KMS-11 (cell line): ENCODE data around the gene GRK5.

Source experiments
- H2AFZ ChIP-seq: fragments of 200-600 bp; sonication (generic); 2 replicates; pipeline ENCODE4 v1.6.1; 2016; ENCODE audit warnings: antibody characterized with exemption, mixed run types, low read depth
- H3K27ac ChIP-seq: fragments of 200-600 bp; sonication (generic); 2 replicates; pipeline ENCODE4 v1.6.1; 2016; ENCODE audit warnings: mild to moderate bottlenecking, mixed run types
- H3K27me3 ChIP-seq: fragments of 200-600 bp; sonication (generic); 2 replicates; pipeline ENCODE4 v1.6.1; 2017; ENCODE audit warnings: mild to moderate bottlenecking, low read depth, mixed run types, moderate library complexity; ENCODE audit not compliant: insufficient read depth
- H3K36me3 ChIP-seq: fragments of 200-600 bp; sonication (generic); 2 replicates; pipeline ENCODE4 v1.6.1; 2017; ENCODE audit warnings: mild to moderate bottlenecking, mixed run types; ENCODE audit not compliant: insufficient read depth
- H3K4me1 ChIP-seq: fragments of 200-600 bp; sonication (generic); 2 replicates; pipeline ENCODE4 v1.6.1; 2016; ENCODE audit warnings: mild to moderate bottlenecking, low read depth, mixed run types; ENCODE audit not compliant: poor library complexity, severe bottlenecking
- H3K4me2 ChIP-seq: fragments of 200-600 bp; sonication (generic); 2 replicates; pipeline ENCODE4 v1.7.0; 2016; ENCODE audit warnings: mild to moderate bottlenecking, mixed run types
- H3K4me3 ChIP-seq: fragments of 200-600 bp; sonication (generic); IDR thresholded peaks from 2 replicates; pipeline ENCODE4 v1.6.1; 2017; ENCODE audit warnings: low read depth, low read length, mixed read lengths; ENCODE audit not compliant: insufficient read depth
- H3K79me2 ChIP-seq: fragments of 200-600 bp; sonication (generic); 2 replicates; pipeline ENCODE4 v1.6.1; 2016; ENCODE audit warnings: low read depth, mixed run types; ENCODE audit not compliant: insufficient read depth
- H3K9ac ChIP-seq: fragments of 200-600 bp; sonication (generic); 2 replicates; pipeline ENCODE4 v1.6.1; 2016; ENCODE audit warnings: mild to moderate bottlenecking, mixed run types
- H4K20me1 ChIP-seq: fragments of 200-600 bp; sonication (generic); 2 replicates; pipeline ENCODE4 v1.6.1; 2016; ENCODE audit warnings: mild to moderate bottlenecking, mixed run types; ENCODE audit not compliant: insufficient read depth
- TF ChIP-seq, protein P1 (sequence below): fragments of 200-600 bp; sonication (generic); conservative IDR thresholded peaks from 2 replicates; pipeline ENCODE4 v1.6.1; 2017; ENCODE audit warnings: low read depth, mild to moderate bottlenecking, antibody characterized with exemption, low read length, moderate library complexity, mixed read lengths

Gene GRK5

GRCh38 chr10:119383174-119383856 is 175.9 kb downstream of the GRK5 start:
- Histone ChIP-seq H3K79me2 (no peaks in the 10 kb centered on the region), H3K36me3 (no peaks in the 10 kb centered on the region), H2AFZ (no peak overlapping the region), H3K4me1 (no peaks in the 10 kb centered on the region), H3K27ac (no peak overlapping the region), H3K27me3 (no peaks in the 10 kb centered on the region), H3K4me2 (no peak overlapping the region), H4K20me1 (no peaks in the 10 kb centered on the region), H3K9ac (no peak overlapping the region), H3K4me3 (no peak overlapping the region)
- TF ChIP-seq, protein P1, sequence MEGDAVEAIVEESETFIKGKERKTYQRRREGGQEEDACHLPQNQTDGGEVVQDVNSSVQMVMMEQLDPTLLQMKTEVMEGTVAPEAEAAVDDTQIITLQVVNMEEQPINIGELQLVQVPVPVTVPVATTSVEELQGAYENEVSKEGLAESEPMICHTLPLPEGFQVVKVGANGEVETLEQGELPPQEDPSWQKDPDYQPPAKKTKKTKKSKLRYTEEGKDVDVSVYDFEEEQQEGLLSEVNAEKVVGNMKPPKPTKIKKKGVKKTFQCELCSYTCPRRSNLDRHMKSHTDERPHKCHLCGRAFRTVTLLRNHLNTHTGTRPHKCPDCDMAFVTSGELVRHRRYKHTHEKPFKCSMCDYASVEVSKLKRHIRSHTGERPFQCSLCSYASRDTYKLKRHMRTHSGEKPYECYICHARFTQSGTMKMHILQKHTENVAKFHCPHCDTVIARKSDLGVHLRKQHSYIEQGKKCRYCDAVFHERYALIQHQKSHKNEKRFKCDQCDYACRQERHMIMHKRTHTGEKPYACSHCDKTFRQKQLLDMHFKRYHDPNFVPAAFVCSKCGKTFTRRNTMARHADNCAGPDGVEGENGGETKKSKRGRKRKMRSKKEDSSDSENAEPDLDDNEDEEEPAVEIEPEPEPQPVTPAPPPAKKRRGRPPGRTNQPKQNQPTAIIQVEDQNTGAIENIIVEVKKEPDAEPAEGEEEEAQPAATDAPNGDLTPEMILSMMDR, result no peak

- Histone ChIP-seq H3K27ac (no peak overlapping the region), H3K4me2 (no peak overlapping the region), H3K27me3 (no peaks in the 10 kb centered on the region), H3K4me1 (no peaks in the 10 kb centered on the region), H4K20me1 (no peaks in the 10 kb centered on the region), H3K9ac (no peak overlapping the region), H2AFZ (no peak overlapping the region), H3K36me3 (no peaks in the 10 kb centered on the region), H3K79me2 (no peaks in the 10 kb centered on the region), H3K4me3 (no peak overlapping the region)
- TF ChIP-seq, protein P1, result no peak
Measured at GRCh38 chr10:119384127-119384526, 176.8 kb downstream of the GRK5 start.

GRCh38 chr10:119386666-119387065 is 179.3 kb downstream of the GRK5 start:
- no peaks in the 10 kb centered on the region for H3K79me2 ChIP-seq
- H3K36me3 ChIP-seq, result no peaks in the 10 kb centered on the region
- H3K4me3 ChIP-seq, result no peak overlapping the region
- no peaks in the 10 kb centered on the region for H3K27me3 ChIP-seq
- no peaks in the 10 kb centered on the region for H4K20me1 ChIP-seq
- H3K4me1 ChIP-seq, result no peaks in the 10 kb centered on the region
- TF ChIP-seq, protein P1, result no peak
- H3K27ac ChIP-seq, result no peak overlapping the region
- no peak overlapping the region for H3K4me2 ChIP-seq
- no peak overlapping the region for H3K9ac ChIP-seq
- H2AFZ ChIP-seq, result no peak overlapping the region

GRCh38 chr10:119388849-119389345 is 181.5 kb downstream of the GRK5 start:
- Histone ChIP-seq H3K9ac (no peak overlapping the region), H3K4me2 (no peak overlapping the region), H3K4me1 (no peaks in the 10 kb centered on the region), H3K79me2 (no peaks in the 10 kb centered on the region), H3K27me3 (no peaks in the 10 kb centered on the region), H3K4me3 (no peak overlapping the region), H2AFZ (no peak overlapping the region), H3K36me3 (no peaks in the 10 kb centered on the region), H4K20me1 (no peaks in the 10 kb centered on the region), H3K27ac (no peak overlapping the region)
- TF ChIP-seq, protein P1, result no peak
